Smooth muscle cell of the brain vasculature (primary cell): Measurements from ENCODE around the gene PRRX1.

Source experiments
- DNase-seq: peaks from one replicate; pipeline ENCODE4 v3.0.0-alpha.2; 2012; ENCODE audit warnings: low read depth, low spot score

PRRX1 gene

GRCh38 chr1:170720661-170721060 lies 56.7 kb downstream of the PRRX1 start:
- no peak for DNase-seq

GRCh38 chr1:170721621-170722020 lies 57.7 kb downstream of the PRRX1 start:
- no peak for DNase-seq

GRCh38 chr1:170723518-170723917 lies 59.6 kb downstream of the PRRX1 start:
- DNase-seq = no peak

- DNase-seq = no peak
Observed at GRCh38 chr1:170725326-170725725, 61.4 kb downstream of the PRRX1 start.

DNA sequence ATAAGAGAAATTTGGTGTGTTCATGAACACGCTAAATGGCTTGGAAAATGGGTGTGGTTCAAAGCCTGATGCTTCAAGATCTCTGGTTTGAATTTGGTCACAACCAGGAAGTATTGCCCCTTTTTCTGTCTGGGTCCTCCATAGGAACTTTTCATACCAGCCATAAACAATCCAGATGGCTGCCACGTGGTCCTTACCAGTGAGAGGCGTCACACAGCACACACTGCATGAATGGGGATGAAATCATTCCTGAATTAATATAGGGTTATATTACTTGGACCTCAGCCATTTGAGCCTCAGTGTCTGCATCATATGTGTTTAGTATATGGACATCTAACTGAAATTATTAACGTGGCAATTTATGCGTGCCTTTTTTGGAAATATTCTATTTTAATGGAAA lies 64.0 kb downstream of the PRRX1 start:
- no peak for DNase-seq

- no peak for DNase-seq
Observed at GRCh38 chr1:170729225-170730002, 65.5 kb downstream of the PRRX1 start.

DNA sequence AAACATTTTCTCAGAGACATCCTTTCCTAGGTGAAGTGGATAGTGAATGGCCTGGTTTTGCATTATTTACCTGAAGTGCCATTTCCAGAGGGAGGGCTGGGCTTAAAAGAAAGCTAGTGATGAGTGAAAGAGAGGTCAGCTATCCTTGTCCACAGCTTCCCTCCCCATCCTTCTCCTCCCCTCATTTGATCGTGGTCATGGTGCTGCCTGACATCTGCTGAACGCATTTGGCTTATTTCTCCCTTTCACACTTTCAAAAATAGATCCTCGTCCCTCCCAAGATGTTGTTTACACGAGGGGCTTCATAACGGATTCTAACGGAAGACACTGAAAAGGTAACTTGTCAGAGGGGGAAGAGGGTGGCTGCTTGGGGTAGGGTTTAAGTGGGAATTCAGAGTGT lies 66.1 kb downstream of the PRRX1 start:
- DNase-seq = no peak

DNA sequence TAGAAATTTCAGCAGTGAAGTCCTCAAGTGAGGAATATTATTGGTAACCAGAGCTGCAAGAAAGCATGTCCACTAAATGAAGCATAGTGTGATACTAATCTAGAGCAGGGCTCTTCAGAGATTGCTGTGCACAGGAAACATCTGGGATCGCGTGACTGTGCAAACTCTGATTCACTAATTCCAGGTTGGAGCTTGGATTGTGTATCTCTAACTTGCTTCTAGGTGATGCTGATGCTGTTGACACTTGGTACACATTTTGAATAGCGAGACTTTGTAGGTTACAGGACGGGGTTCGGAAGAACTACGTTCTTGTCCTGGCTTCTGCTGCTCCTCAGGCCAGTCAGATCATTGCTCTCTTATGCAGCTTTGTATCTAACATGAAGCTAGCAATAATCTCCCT lies 66.5 kb downstream of the PRRX1 start:
- DNase-seq = no peak

DNA sequence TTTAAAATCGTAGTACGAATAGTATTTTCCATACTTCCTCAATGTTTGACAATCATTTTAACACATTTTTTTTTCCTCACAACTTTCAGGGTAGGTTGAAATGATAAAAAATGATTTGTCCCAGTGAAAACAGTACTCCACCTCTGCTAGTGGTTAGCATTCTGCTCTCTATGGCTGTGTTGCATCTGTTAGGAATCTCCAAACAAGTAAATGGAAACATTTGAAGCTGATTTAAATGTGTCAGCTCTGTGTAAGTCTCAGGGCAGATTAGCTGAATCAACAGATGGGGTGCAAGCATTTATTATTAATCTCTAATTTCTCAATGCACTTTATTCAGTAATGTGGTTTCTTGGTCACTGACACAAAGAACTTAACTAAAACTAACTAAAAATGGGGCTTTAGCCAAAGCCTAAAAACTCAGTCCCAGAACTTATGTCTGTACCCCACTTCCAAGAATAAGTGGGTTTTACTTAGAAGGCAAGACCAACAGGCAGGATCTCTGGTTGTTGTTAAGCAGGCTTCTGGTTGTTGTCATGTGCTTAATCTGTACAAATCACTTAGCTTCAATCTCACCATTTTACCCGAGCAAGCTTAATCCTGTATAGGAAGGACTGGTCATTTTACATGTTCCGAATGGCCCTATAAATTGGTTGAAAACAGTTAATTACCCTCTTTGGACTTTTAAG lies 67.8 kb downstream of the PRRX1 start:
- DNase-seq = no peak

GRCh38 chr1:170732252-170732588 lies 68.3 kb downstream of the PRRX1 start:
- no peak for DNase-seq

DNA sequence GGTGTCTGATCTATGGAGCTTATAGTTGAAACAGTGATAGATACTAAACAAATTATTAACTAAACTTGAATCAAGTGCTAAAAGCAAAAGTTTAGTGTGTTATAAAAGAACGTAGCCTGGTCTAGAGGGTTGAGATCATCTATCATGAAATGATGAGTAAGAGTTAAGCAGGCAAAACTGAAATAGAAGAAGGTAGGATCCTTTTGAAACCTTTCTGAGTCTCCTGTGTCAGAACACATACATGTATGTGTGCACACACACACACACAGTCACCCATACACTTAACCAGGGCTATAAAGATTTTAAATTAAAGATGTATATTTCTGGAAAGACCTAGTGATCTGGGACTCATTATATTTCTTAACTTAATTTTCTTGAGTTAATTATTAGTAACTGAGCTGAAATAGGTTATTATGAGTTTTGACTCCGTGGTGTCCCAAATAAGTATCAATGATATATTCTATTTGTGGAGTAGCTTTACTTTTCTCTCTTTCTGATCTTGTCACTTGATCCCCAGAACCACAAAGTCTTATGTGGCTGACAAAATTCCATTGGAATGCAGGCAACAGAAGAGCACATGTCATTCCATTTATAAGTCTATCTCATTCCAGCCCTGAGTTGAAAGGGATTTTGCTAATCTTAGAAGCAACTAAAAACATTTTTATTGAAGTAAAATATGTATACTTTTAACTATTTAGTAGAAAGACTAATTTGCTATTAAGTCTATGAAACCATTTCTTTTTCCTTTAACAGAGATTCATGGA lies 70.7 kb downstream of the PRRX1 start:
- no peak for DNase-seq

- no peak for DNase-seq
Observed at GRCh38 chr1:170735366-170736263, 71.7 kb downstream of the PRRX1 start.

DNA sequence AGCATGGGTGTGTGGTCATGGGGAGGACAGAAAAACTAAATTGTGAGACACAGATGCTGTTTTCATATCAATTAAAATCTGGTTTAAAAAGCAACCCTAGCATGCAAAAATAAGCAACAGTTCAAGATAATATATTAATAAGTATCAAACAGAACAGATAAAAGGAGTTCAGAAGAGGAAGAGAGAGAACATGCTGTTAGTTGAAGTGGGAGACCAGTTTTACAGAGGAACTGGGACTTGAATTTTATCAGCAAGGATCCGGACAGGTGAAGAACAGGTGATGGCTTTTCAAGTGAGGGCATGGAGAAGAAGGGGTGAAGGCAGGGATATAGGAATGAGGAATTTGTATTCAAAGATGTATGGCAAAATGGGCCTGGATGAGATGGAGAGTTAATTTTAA lies 75.9 kb downstream of the PRRX1 start:
- no peak for DNase-seq

DNA sequence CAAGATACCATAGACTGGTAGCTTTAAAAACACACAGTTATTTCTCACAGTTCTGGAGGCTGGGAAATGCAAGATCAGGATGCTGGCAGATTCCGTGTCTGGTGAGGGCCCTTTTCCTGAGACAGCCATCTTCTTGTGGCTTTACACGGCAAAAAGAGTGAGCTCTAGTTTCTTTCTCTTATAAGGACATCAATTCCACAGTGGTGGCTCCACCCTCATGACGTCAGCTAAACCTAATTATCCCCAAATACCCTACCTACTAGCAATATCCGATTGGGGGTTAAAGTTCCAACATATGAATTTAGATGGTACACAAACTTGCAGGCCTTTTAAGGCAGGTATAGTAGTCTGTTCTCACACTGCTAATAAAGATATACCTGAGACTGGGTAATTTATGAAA lies 77.7 kb downstream of the PRRX1 start:
- no peak for DNase-seq

- no peak for DNase-seq
Observed at GRCh38 chr1:170742600-170742999, 78.7 kb downstream of the PRRX1 start.

GRCh38 chr1:170743083-170743482 lies 79.2 kb downstream of the PRRX1 start:
- no peak for DNase-seq

- no peak for DNase-seq
Observed at GRCh38 chr1:170749549-170749948, 85.6 kb downstream of the PRRX1 start.

- DNase-seq = no peak
Observed at GRCh38 chr1:170749959-170750358, 86.0 kb downstream of the PRRX1 start.

- no peak for DNase-seq
Observed at GRCh38 chr1:170755795-170756194, 91.9 kb downstream of the PRRX1 start.

DNA sequence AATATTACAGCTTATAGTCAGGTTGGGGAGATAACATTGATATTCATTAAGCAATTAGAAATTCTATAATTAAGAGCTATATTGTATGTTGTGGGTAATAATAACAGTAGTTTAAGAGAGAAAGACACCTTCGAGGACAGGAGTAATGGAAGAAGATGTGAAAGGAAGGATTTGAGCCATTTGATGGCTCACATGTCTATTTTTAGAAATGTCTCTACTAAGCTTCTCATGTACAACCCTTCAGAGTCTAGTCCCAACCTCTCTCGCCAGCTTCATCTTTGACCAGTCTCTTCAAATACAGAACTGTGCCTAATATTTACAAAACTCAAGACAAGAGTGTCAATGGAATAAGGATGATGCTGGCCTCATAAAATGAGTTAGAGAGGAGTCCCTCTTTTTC lies 95.1 kb downstream of the PRRX1 start:
- DNase-seq = no peak

DNA sequence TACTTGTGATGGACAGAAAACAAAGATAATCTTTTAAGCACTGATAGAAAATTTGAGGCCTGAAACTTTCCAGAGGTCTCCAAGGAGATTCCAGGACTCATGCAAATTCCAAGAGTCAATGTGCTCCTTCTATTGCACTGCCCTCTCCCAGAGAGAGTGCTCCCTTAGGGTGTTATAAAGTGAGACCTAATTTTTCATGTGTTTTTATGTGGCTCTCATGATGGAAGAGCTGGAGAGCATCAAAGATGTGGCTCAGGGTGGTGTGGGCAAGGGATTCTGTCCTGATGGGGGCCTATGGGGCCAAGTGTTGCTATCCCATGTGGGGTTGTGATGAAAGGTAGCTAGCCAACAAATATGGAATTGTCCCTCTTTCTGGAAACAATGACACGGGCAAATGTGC lies 101.3 kb downstream of the PRRX1 start:
- no peak for DNase-seq
